Measurements from ENCODE around the gene SPTBN1. TPM values are rescaled to one million over a fixed set of nuclear protein-coding genes. Genes with fewer than 3 reads are reported as not detected.

Gene SPTBN1
- polyA plus RNA-seq, 12 donors, result 161 to 371 (median 271) TPM

GRCh38 chr2:54628957-54629356 lies 172.8 kb downstream of the SPTBN1 start:
- no peak for DNase-seq

- DNase-seq, result no peak
These were observed 173.3 kb downstream of the SPTBN1 start for GRCh38 chr2:54629390-54629789.

GRCh38 chr2:54629914-54630857 lies 174.1 kb downstream of the SPTBN1 start:
- DNase-seq, result no peak

GRCh38 chr2:54630858-54631497 lies 174.9 kb downstream of the SPTBN1 start:
- no peak for DNase-seq

- no peak for DNase-seq
These were observed 175.6 kb downstream of the SPTBN1 start for GRCh38 chr2:54631755-54632154.

- DNase-seq, result no peak
These were observed 176.9 kb downstream of the SPTBN1 start for GRCh38 chr2:54632733-54633692.

GRCh38 chr2:54634021-54634420 lies 177.9 kb downstream of the SPTBN1 start:
- DNase-seq, result no peak

GRCh38 chr2:54634564-54635511 lies 178.7 kb downstream of the SPTBN1 start:
- no peak for DNase-seq

GRCh38 chr2:54635554-54636152 lies 179.5 kb downstream of the SPTBN1 start:
- DNase-seq, result no peak

GRCh38 chr2:54636415-54637139 lies 180.4 kb downstream of the SPTBN1 start:
- no peak for DNase-seq

- no peak for DNase-seq
These were observed 182.0 kb downstream of the SPTBN1 start for GRCh38 chr2:54638103-54638502.

- no peak for DNase-seq
These were observed 182.7 kb downstream of the SPTBN1 start for GRCh38 chr2:54638774-54639187.

- no peak for DNase-seq
These were observed 183.5 kb downstream of the SPTBN1 start for GRCh38 chr2:54639609-54640008.

GRCh38 chr2:54640834-54641540 lies 184.9 kb downstream of the SPTBN1 start:
- DNase-seq, result no peak

- DNase-seq, result no peak
These were observed 185.9 kb downstream of the SPTBN1 start for GRCh38 chr2:54641988-54642387.

- DNase-seq, result no peak
These were observed 186.7 kb downstream of the SPTBN1 start for GRCh38 chr2:54642677-54643430.

- DNase-seq, result no peak
These were observed 188.1 kb downstream of the SPTBN1 start for GRCh38 chr2:54644236-54644635.
